ENCODE data around the gene TBX21. TPM values are rescaled to one million over a fixed set of nuclear protein-coding genes. Genes with fewer than 3 reads are reported as not detected.
A peak's percentile ranks its signal among the peaks of the same experiment; 100 is the strongest.

The TBX21 gene
- total and polyA plus RNA-seq, 2 experiments from 2014 or later: not detected

GRCh38 chr17:47707056-47707804 lies 25.8 kb upstream of the TBX21 start:
- H3K9me2 ChIP-seq (ENCODE audit: insufficient read depth): no peaks in the 10 kb centered on the region
- ATAC-seq (no peak), DNase-seq (ENCODE audit: low spot score) (no peak)
- peaks cover 22% of the 10 kb centered on the region for H3K27me3 Mint-ChIP-seq (ENCODE audit: insufficient read depth, low read depth, poor library complexity)
- no peak overlapping the region for H2AFZ ChIP-seq
- no peaks in the 10 kb centered on the region for H3K9me3 Mint-ChIP-seq
- H3K36me3 Mint-ChIP-seq (ENCODE audit: low read depth): peaks cover 3% of the 10 kb centered on the region; the same call in 1 of the 3 replicates
- H3K27ac Mint-ChIP-seq: no peak overlapping the region
- peaks cover 28% of the 10 kb centered on the region for H3K27me3 ChIP-seq (ENCODE audit: insufficient read depth)
- peaks cover 5% of the 10 kb centered on the region; the same call in 1 of the 2 replicates for H4K20me1 ChIP-seq (replicated peaks; ENCODE audit: insufficient read depth)
- H3F3A ChIP-seq (replicated peaks; ENCODE audit: low read depth): peaks cover 7% of the 10 kb centered on the region; the same call in 1 of the 2 replicates
- no peak for TF ChIP-seq CREB1 (CRISPR knock-in tag; IDR thresholded peaks at IDR 0.05; ENCODE audit: low read depth)
- no peak for TF ChIP-seq REST (IDR thresholded peaks at IDR 0.05; ENCODE audit: unreplicated experiment)
- TF ChIP-seq EZH2 (IDR thresholded peaks at IDR 0.05; ENCODE audit: low read depth, unreplicated experiment): no peak
- no peak overlapping the region for H3K4me2 ChIP-seq
- H3K4me1 ChIP-seq (ENCODE audit: insufficient read depth): peaks cover 5% of the 10 kb centered on the region; the same call in 1 of the 2 replicates
- 0 out of 3 replicates have a peak overlapping the region, but pooled peaks have one; percentile 69 for H3K4me3 Mint-ChIP-seq
- peaks cover 8% of the 10 kb centered on the region for H3K4me1 Mint-ChIP-seq
- no peaks in the 10 kb centered on the region for H3K79me2 ChIP-seq (replicated peaks; ENCODE audit: insufficient read depth)
- no peak overlapping the region for H3K27ac ChIP-seq (ENCODE audit: low read depth)
- H3K36me3 ChIP-seq (ENCODE audit: insufficient read depth): no peaks in the 10 kb centered on the region
- no peak overlapping the region for H3K4me3 ChIP-seq

GRCh38 chr17:47707884-47708283 lies 25.2 kb upstream of the TBX21 start:
- peaks cover 7% of the 10 kb centered on the region; the same call in 1 of the 2 replicates for H3F3A ChIP-seq (replicated peaks; ENCODE audit: low read depth)
- H4K20me1 ChIP-seq (replicated peaks; ENCODE audit: insufficient read depth): peaks cover 5% of the 10 kb centered on the region; the same call in 1 of the 2 replicates
- peaks cover 5% of the 10 kb centered on the region; the same call in 1 of the 2 replicates for H3K4me1 ChIP-seq (ENCODE audit: insufficient read depth)
- H3K27me3 ChIP-seq (ENCODE audit: insufficient read depth): peaks cover 28% of the 10 kb centered on the region
- no peak overlapping the region for H3K27ac ChIP-seq (ENCODE audit: low read depth)
- no peaks in the 10 kb centered on the region for H3K9me2 ChIP-seq (ENCODE audit: insufficient read depth)
- H3K4me2 ChIP-seq: peak overlapping the region; percentile 81; the same call in 1 of the 2 replicates
- no peaks in the 10 kb centered on the region for H3K9me3 Mint-ChIP-seq
- peak overlapping the region; percentile 56 for H3K4me3 ChIP-seq
- no peaks in the 10 kb centered on the region for H3K36me3 ChIP-seq (ENCODE audit: insufficient read depth)
- peaks cover 8% of the 10 kb centered on the region for H3K4me1 Mint-ChIP-seq
- ATAC-seq (peak; percentile 42), DNase-seq (ENCODE audit: low spot score) (peak; percentile 39)
- no peak overlapping the region for H3K27ac Mint-ChIP-seq
- no peaks in the 10 kb centered on the region for H3K79me2 ChIP-seq (replicated peaks; ENCODE audit: insufficient read depth)
- H3K4me3 Mint-ChIP-seq: peak overlapping the region; percentile 69
- H3K27me3 Mint-ChIP-seq (ENCODE audit: insufficient read depth, low read depth, poor library complexity): peaks cover 23% of the 10 kb centered on the region
- peak overlapping the region; percentile 66; the same call in 1 of the 2 replicates for H2AFZ ChIP-seq
- H3K36me3 Mint-ChIP-seq (ENCODE audit: low read depth): peaks cover 3% of the 10 kb centered on the region; the same call in 1 of the 3 replicates
- TF ChIP-seq REST (IDR thresholded peaks at IDR 0.05; ENCODE audit: unreplicated experiment) (peak; percentile 56), EZH2phosphoT487 (IDR thresholded peaks at IDR 0.05; ENCODE audit: unreplicated experiment) (no peak)
